GM10248 (cell line): Measurements from ENCODE around the gene NSF.
"Not testable (repeated sequence)": the region's sequence is repeated elsewhere in the genome, so short reads cannot be mapped to it uniquely, and the experiment has no call there.

Experiments used
- CTCF ChIA-PET: fragments of 300-600 bp; sonication (Branson Sonifier 250); formaldehyde crosslinking; extraction: SDS; loops from one replicate; lab custom pipeline; 2021; ENCODE audit warnings: antibody characterized with exemption; lab: Yijun Ruan, JAX
- POLR2A ChIA-PET: fragments of 350-650 bp; sonication (Branson Sonifier 250); formaldehyde crosslinking; extraction: SDS; loops from one replicate; lab custom pipeline; 2020; ENCODE audit warnings: antibody characterized with exemption; lab: Yijun Ruan, JAX
- DNase-seq: peaks from one replicate; pipeline ENCODE4 v3.0.0; 2012; ENCODE audit errors: extremely low spot score
- CTCF ChIP-seq: IDR thresholded peaks from 2 replicates; pipeline ENCODE4 v1.5.1; 2012; ENCODE audit warnings: mild to moderate bottlenecking, low read depth; ENCODE audit errors: extremely low read depth, missing control alignments, control extremely low read depth

Gene NSF

DNA sequence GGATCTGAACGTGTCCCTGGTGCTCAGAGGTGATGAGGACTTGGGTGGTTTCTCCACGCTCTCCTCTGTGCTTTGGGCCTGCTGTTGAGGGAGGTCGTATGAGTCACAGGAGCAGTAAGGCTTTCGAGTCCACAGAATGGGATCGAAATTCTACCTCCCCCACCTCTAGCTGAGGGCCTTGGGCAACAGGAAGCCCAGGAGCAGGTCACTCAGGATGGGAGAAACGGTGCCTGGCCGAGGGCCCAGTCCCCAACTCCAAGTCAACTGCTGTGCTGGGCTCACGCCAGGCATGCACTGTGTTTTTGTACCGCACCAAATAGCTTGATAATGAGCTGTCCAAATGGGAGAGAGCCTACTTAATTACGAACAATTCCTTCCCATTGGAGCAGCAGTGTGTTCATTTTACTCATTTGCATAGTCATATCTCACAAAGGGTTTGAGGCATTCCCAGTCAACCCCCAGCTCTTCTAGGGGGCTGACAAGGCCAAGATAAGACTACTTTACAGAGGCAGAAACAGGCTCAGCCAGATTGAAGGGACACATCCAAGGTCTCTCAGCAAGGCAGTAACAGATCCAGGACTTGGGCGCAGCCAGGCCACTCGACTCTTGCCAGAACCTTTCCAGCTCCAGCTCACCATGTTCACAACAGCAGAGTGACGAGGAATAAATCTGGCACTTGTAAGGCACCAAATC, 174.4 kb downstream of the NSF start:
- ChIA-PET CTCF (interaction anchor here (1.1 to 1.6 kb wide), 2 partner anchors 9 to 11 kb away, joined by 3 to 4 read pairs; no protein-coding TSS in a partner anchor), POLR2A (no interaction called here)
- no peak for DNase-seq
- TF ChIP-seq CTCF = no peak

DNA sequence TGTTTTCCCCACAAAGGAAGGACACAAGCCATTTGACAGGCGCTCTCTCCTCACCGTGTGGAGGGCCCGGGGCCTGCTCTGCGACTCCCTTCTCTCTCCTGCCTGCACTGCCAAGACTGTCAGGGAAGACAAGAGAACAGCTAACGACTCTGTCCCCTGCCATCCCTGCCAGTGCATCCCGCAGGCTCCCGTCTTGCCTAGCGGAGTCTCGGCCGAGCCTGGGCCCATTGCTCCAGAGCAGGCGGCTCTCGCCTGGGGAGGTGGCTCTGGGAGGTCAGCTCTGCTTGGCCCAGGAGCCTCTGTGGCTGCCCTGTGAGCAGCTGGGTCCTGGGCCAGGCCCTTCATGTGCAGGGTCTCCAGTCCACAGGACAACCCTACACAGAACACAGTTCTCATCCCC, 175.0 kb downstream of the NSF start:
- CTCF ChIA-PET = interaction anchor here (1.1 to 1.6 kb wide), 2 partner anchors 8 to 10 kb away, joined by 3 to 4 read pairs; no protein-coding TSS in a partner anchor
- TF ChIP-seq CTCF = no peak
- peak; percentile 13 for DNase-seq
- POLR2A ChIA-PET = no interaction called here

DNA sequence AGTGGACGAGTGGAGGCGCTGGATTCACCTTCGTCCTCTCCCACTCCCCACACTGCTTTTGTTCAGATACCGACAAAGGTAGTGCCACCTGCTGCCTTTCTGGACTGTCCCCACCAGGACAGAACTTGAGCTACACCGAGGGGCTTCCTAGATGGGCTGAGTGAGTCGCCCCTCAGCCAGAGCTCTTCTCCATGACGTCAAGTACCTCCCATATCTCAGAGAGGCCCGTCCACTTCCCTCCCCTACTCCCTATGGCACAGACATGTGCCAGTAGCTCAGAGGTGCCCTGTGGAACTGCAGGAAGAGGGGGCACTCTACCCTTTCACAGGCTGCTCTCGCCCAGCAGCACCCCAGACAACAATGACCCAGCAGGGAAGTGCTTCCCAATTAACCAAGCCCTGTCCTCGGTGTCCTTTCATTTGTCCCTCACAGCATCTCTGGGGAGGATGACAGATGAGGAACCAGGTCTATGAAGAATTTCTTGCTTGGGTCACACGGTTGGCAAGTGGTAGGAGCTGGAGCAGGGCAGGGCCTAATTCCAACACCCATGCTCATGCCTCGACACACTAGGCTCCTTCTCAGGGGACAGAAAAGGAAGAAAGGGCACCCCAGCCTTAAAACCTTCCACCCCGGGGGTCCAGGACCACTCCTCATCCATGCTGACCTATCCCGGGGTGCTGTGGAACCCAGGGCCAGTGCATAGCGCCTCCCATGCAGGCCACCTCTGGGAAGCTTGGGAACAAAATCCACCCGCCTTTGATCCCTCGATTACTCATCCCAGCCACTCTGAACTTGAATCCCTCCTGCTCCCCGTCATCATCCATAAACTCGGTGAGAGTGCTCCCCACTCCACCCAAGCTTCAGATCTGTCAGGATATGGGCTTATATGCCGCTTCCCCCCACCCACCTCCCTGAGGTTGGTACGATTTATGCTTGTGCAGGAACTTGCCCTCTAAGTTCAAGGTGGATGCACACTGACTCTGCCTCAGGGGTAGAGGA, 176.3 kb downstream of the NSF start:
- DNase-seq = no peak
- CTCF ChIA-PET = interaction anchor here (0.8 to 1.5 kb wide), 3 partner anchors 11 to 69 kb away, joined by 3 to 4 read pairs (median 3); no protein-coding TSS in a partner anchor
- TF ChIP-seq CTCF = no peak
- POLR2A ChIA-PET = no interaction called here

DNA sequence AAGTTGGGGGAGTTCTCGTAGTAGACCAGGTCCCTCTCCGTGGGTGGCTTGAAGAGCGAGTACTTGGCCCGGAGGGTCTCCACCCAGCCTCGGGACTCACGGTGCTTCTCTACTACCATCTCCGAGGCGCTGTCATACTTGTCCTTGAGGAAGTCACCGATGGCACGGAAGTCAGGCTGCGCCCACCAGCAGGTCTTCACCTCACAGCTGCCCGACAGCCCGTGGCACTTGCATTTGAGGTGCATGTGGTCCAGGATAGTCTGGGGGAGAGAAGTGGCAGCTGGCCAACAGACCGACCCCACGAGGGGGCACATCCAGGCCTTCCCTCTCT, 178.0 kb downstream of the NSF start:
- ChIA-PET POLR2A (no interaction called here), CTCF (interaction anchor here (1.5 kb wide), 1 partner anchor 15 kb away, joined by 4 read pairs; no protein-coding TSS in a partner anchor)
- TF ChIP-seq CTCF = no peak
- no peak for DNase-seq

DNA sequence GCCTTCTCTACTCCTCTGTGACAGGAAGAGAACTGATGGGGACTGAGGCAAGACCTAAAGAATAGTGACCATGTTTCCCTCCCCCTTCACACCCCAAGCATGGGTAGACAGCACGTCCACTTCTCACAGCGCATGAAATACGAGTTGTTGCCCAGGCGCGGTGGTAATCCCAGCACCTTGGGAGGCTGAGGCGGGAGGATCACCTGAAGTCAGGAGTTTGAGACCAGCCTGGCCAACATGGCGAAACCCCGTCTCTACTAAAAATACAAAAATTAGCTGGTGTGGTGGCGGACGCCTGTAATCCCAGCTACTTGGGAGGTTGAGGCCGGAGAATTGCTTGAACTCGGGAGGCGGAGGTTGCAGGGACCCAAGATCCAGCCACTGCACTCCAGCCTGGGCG, 178.4 kb downstream of the NSF start:
- CTCF ChIA-PET, DNase-seq, POLR2A ChIA-PET: not testable (repeated sequence)

DNA sequence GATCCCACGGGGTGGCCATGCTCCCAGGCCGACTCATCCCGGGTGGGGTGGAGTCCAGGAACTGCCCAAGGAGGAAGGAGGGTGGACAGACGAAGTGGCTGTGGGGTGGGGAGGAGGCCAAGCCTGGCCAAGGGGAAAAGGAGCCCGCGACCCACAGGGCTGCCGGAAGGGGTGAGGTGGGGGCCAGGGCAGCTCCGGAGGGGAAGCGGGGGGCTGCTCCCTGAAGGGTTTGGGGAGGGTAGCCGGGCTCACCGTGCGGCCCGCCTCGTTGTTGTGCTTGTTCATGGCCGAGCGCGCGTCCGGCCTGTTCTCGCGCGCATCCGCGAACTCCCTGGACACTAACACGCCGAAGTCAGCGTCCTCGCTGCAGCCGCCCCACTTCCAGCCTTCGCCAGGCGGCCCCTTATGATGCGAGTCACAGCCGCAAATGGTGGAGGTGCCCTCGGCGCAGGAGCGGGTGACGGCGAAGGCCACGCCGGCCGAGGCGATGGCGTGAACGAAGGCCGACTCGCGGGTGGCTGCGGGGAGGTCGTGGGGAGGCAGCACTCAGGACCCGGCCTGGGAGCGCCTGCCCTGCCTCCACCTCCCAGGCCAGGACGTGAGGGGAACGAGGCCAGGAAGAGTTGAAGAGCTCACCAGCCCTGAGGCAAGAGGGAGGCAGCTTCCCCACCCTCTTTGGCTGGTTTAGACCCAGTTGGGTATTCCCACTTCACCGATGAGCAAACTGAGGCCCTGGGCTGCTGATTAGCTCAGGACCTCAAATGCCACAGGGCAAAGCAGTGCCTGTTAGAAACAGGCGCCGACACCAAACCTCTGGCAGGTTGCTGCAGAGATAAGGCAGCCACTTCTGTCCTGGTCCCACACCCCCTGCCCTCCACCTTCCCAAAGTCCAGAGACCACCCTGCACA, 179.3 kb downstream of the NSF start:
- CTCF ChIA-PET = no interaction called here
- TF ChIP-seq CTCF = no peak
- POLR2A ChIA-PET = no interaction called here
- peak; percentile 32 for DNase-seq
